Measurements from ENCODE around the gene SKIDA1.

- TF ChIP-seq USF2 (IDR thresholded peaks at IDR 0.05; ENCODE audit: low read depth, low read length), result no peak
- no peak for TF ChIP-seq CTCF (conservative IDR thresholded peaks at IDR 0.05; ENCODE audit: low read depth, low read length)
- no peak for TF ChIP-seq POLR2A (IDR thresholded peaks at IDR 0.05; ENCODE audit: low read depth, low read length)
- TF ChIP-seq BHLHE40 (IDR thresholded peaks at IDR 0.05; ENCODE audit: low read depth, low read length), result no peak
- TF ChIP-seq CHD1 (IDR thresholded peaks at IDR 0.05; ENCODE audit: low read depth, low read length), result no peak
- TF ChIP-seq CEBPB (IDR thresholded peaks at IDR 0.05; ENCODE audit: low read depth, low read length), result no peak
Observed at GRCh38 chr10:21510241-21511094, 15.0 kb downstream of the SKIDA1 start.
